GM19238 (cell line): ENCODE data around the gene CHN1.

Experiments used
- DNase-seq: peaks from one replicate; pipeline ENCODE4 v3.0.0; 2011; ENCODE audit warnings: low spot score; ENCODE audit not compliant: insufficient read length

The CHN1 gene

DNA sequence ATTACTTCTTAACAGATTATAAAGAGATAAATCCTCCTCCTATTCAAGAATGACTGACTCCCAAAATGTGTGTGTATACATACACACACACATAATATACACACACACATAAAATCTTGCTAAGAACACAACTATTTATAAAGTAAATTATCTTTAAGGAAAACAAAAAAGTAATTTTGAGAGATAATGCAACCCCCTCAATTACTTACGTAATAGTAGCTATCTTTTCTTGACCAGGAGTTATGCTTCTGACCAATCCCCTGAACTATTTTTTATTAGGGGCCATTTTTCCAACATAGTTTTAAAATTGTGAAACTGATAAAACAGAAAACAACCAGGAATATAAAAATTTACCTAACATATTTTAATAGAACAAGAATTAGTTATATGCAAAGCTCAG, 127.9 kb downstream of the CHN1 start:
- DNase-seq: no peak

DNA sequence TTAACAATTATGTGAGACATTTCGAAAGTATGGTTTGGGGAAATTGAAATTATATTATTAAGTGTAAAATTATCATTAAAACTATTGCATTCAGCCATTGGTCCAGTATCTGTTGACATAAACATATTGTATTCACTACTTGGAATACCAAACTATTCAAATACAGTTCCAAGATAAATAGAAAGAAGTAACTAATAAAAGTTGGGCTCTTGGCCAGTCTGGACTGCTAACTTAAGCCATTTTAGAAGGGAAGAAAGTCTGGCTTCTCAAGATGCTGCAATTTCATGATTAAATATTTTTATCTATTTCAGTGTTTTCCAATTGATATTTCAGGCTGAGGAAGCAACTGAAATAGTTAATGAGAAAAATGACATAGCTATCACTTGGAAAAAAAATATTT, 131.1 kb downstream of the CHN1 start:
- DNase-seq: no peak

DNA sequence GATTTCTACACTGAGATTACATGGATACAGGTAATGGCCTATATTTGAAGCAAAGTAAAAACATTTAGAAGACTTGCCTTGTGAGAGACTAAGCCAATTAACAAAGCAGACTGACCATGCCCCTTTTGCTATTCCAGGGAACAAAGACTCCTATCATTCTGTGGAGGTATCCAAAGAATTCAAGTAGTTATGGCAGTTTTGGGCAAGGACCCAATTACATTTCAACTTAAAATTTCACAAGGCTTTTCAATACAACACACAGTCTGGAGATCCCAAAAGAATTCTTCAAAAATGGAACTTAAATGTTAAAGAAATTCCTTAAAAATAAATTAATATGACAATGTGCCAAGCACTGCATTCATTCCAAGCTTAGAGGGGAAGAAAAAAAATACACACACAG, 131.7 kb downstream of the CHN1 start:
- DNase-seq: no peak

DNA sequence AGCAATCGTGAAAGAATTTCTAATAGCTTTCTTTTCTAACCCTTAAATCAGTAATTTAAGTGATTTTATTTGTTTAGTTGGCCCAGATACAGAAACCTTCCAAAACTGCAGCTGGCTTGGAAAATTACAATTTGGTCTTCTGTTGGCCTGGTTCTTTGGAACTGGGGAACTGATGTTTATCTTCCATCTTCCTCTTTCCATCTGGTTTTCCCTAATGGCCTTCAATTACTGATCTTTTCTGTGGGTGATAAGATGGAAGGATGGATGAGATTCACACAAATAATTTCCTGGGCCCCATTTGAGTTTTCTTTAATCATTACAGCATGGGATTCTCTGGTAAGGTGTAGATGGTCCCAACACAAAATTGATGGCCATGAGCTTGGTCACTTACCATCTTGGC, 134.4 kb downstream of the CHN1 start:
- DNase-seq: no peak

DNA sequence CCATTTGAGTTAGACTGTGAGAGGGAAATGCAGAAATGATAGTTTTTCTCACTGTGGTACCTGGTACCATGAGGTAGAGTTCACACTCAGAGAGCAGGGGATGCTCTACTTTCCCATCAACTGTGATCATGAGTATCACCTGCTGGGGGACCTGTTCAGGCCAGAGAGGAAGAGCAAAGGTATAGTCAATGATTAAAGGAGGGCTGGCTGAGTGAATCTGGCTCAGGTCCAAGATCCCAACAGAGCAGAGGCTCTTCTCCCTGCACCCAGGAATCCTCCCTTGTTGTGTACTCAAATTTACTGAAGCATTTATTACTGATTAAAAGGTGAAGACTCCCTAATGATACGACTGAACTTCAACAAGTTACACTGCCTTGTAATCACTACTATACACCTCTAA, 136.3 kb downstream of the CHN1 start:
- no peak for DNase-seq

DNA sequence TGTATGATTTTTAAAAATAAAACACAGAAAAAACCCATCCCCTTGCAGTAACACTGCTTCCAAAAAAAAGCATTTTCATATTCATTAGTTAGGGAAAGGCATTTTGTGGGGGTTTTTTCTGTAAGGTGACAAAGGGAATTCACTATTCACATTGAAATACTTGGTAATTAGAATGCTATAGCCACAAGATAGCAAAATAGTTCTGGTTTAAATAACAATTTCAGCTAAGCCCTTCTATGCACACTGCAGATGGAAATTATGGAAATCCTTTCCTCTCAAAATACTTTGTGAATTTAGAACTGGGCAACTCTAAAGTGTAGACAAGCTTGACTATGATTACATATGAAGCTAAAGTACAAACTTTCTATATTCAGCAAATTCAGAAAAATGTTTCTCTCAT, 138.8 kb downstream of the CHN1 start:
- no peak for DNase-seq

DNA sequence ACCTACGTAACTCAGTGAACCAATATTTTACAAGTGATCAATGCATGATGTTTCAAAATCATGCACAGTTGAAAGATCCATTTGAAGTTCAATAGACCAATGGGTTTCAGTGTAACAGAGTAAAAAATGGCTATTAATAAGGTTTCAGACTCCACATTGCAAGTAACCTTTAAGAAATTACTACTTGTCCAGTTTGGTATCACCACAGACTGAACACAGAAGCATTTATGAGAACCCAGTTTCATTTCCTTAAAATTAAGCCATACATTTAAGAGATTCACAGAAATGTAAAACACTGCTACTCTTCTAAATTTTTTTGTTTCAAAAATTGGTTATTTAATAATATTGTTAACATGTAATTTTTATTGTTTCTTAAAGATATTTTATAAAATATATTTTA, 142.0 kb downstream of the CHN1 start:
- no peak for DNase-seq

DNA sequence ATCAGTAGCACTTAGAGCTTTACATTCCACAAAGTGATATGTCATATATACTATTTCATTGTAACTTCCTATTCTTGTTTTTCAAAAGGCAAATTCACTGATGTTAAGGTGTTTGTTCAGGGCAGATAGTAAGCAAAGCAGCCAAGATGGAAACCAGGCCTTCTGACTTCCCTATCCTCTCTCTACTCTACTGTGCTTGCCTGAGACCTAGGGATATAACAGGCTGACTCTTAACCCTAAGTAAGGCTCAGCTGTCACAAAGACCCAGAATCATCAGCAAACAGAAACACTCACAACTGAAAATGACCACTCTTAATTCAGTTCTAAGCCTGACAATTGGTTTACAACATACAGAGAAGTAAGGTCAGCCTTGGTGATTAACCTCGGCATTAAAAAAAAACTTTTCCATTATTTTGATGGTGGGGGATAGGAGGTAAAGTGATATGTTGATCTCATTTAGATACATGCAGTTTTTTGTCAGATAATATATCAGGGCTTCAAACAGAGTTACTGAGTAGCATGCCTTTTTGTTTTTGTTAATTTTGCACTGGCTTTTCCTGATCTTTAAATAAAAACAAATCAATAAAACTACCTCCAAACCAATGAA, 145.5 kb downstream of the CHN1 start:
- DNase-seq: no peak

DNA sequence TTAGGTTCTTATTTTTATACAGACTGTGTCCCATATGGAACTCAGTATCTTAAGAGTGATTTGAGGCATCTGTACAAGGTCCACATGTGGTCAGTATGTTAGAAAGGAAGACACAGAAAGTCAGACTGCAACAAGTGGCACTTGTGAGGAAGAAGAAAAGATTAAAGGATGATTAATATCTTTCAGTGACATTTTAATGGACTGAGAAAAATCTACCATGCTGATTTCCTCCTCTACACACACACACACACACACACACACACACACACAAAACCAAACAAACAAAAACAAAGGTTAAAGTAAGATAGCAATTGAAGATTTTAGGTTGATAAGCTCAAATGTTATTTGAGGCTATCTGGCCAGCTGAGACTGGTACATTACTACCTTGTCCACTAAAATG, 146.4 kb downstream of the CHN1 start:
- DNase-seq: no peak

DNA sequence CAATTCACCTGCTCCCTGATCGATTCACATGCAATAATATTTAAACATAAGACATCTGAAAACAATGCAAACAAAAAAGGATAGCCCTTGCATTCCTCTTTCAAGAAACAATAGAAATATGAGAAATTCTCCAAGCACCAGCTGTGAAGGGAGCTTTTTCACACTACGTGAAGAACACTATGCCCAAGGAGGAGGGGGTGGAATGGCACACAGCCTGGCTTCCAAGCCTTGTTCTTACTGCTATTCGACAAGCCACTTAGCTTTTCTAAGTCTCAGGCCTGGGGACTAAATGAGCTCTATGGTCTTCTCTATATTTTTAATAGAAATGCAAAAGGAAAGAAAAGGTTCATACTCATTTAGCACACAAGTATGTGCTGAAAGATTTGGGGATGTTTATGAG, 148.7 kb downstream of the CHN1 start:
- DNase-seq: no peak

DNA sequence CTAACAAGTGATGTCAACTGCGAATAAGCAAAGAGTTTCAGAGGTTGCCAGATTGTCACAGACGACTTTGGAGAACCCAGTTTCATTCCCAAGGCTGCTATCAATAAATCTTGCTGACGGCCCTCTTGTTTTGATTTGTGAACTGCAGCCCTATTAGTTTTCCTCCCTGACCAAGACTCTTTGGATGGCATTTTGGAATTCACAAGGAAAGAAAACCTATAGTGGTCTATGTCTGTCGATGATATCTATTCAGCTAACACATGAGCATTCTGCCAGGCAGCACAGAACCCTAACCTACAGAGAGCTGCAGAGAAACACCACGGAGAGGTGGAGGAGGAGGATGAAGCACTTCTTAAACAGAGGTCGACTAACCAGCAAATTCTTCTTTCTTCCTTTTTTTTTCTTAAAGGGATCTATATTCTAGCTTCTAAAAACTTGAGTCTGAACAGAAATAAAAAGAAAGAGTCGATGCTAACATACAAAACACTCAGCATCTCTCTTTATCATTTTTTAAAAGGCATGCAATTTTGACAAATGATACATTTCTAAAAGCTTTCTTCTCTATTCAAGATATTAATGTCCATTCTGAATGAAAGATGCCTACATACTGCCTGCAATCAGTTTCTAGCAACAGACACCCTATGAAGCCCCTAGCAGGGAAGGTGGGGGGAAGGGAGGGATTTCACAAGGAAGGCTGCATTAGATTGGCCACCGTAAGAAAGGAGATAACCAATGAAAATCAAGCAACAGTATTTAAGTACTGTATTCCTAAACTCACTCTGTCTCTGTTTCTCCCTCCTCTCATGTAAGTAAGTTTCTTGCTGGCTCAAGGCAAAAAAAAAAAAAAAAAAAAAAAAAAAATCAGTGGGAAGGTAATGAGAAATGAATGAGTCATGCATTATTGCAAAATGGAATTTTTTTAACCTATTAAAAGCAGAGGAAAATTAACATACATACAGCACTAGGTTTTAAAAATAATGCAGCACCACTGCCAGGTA, 157.9 kb downstream of the CHN1 start:
- DNase-seq: no peak

DNA sequence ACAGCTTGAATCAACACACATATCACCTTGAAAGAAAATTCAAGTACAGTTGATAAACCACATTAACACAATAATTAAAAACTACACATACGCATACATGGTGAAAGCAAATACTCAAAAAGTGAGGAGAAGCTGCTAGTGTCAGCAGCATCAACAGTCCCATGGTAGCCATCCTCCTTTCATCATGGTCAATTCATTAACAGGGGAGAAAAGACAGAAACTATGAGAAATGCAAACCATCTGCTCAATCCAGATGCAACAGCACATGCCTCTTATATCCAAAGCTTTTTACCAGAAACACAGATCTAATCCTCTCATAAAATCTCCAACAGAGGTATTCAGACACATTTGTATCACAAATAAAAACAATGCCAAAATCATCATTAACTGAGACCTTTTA, 159.0 kb downstream of the CHN1 start:
- DNase-seq: no peak

DNA sequence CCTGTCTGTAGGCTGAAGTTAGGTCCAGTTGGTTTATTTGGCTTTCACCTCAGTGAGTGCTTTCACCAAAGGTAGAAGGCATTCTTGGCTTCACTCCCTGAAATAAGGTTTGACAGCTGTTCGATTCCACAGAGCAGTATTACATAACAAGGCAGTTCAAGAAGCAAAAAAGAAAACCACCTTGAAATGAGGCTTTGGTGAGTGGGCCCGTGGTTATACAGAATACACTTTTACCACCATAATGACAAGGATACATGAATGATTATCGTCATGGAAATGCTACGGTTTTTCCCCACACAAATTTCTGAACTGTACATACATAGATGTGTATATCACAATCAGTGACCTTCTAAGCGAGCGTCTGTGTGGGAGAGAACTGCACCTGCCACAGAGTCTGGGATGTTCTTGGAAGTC, 160.9 kb downstream of the CHN1 start:
- no peak for DNase-seq

DNA sequence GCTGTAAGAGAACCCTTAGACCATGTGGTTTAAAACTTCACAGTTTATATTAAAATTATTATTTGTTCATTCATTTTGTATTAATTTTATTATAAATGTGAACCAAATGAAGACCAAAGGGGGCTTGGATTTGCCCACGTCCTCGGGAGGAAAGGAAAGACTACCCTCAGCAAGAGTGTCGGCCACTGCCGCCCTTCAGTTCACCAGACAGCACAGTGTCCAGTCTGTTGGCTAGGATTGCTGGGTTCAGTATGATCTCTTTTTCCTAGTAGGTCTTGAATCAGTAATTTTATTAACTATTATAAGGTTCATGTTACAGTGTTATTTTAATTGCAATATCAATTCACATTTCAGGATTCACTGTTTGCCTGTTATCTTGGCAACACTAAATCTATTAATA, 162.7 kb downstream of the CHN1 start:
- no peak for DNase-seq

DNA sequence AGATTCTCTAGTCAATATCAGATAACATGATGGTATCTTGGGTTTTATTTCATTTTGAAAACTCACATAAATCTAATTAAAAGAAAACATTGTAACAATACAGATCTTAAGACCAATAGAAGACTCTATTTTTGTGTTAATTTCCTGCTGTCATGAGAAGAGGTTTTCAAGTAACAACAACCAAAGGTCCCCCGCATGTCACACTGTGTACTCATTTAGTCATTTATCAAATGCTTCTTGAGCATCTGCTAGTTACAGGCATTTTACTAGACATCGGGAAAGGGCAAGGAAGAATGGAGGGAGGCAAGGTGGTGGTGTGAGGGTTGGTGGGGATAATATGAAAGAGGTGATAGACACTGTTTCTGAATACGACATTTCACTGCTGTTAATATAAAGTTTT, 163.2 kb downstream of the CHN1 start:
- DNase-seq: no peak

DNA sequence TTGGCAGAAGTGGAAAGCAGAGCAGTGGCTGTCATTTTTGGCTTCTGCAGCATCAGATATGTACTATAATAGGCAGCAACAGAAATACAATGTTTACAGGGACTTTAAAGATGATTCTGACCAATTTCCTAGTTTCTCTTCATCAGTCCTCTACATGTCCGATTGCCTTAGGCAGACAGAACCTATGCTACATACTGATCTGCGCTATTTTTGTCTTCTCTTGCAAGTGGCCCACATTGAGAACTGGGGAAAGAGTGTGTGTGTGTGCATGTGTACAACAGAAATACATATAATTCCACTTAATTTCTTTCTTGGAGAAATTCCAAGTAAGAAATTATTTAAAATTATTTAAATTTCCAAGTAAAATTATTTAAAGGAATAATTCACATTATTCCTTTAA, 163.8 kb downstream of the CHN1 start:
- DNase-seq: no peak

DNA sequence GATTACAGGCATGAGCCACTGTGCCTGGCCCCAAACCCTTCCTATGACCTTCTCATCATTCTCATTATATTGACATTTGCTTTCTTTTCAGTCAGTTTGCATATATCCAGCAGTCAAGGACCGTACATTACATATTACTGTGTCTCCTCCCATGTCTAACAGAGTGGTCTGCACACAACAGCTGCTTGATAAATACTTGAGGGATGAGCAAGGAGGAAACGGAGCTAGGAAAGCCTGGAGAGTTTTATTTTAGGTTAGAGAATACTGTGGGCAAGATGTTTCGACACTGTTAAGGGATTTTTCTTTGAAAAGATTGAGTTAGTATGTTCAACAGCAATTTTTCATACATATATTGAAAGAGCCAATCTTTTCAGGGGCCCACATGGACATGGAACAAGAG, 164.7 kb downstream of the CHN1 start:
- no peak for DNase-seq

DNA sequence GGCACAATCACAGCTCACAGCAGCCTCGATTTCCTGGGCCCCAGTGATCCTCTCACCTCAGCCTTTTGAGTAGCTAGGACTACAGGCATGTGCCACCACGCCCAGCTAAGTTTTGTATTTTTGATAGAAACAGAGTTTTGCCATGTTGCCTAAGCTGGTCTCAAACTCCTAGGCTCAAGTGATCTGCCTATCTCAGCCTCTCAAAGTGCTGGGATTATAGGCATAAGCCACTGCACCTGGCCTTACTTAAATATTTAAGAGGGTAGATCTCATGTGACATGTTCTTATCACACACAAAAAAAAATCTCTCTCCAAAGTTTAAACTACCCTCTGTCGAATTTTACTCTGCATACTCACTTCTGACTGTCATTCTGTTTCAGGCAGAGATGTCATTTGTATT, 165.5 kb downstream of the CHN1 start:
- DNase-seq: no peak

DNA sequence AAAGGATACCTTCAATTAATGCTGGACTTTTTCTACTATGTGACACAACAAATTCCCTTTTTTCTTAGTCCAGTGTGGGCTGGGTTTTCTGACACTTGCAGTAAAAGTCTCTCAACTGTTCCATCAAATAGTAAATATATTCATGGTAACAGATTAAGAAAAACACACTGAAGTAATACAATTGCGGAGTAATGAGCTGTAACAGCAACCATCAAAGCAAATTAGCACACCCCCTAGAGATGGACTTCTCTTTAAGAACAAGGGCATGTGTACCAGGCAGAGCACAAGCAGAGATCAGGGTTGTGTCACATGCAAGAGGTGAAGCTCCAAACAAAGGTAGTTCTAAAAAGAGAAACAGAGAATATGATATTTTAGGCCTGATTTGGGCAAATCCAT, 168.2 kb downstream of the CHN1 start:
- no peak for DNase-seq

DNA sequence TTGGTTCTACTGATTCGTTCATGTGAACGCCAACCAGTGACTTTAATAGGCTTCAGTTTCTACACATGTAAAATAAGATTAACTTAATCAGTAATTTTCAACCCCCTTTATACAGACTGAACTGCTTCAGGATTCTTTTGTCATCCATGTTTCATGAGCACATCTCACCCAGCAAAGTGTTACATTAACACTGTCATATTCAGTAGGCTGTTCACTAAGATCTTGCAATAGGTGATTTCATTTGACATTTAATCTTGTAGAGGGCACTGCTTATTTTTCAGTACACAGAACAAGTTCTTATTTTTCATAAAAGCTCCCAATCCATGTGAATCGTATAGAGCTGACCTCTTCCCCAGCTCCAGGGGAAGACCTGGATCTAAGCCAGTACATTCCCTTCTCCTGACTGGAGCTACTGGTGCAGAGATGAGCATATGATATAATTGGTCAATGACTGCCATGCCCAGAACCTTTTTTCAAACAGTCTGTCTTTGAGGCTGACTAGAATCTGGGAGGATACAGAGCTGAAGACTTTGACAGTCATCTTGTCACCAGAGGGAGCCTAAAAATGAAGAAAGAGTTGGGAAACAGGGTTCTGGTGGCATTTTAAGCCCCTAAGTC, 168.7 kb downstream of the CHN1 start:
- DNase-seq: no peak

DNA sequence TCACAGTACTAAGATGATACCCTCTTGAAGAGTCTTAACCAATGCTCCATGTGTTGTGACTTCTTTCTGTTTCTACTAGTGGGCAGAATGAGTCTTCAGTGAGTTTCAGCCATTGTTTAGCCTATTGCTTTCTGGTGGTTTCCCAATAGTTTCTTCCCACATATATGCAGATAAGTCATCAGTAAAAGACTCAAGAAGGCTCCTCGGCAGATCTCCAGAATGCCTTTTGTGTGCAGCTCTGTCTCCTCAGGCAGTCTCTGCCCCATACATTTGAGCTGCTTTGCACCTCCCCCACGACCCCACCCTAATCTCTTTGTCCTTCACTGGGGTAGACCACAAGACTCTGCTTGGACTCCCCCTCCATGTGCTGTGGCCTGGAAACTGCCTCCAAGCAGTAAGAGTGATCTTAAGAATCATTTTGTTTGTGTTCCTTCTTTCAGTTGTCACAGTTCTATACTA, 169.4 kb downstream of the CHN1 start:
- no peak for DNase-seq

DNA sequence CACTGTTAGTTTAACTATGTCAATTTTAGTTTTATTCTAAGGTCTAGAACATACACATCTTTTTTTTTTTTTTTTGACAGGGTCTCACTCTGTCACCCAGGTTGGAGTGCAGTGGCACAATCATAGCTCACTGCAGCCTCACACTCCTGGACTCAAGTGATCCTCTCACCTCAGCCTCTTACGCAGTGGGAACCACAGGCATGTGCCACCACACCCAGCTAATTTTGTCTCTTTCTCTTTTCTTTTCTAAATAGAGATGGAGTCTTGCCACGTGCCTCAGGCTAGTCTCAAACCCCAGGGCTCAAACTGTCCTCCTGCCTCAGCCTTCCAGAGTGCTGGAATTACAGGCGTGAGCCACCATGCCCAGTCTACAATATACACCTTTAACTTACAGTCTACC, 171.4 kb downstream of the CHN1 start:
- DNase-seq: no peak
